ENCODE results near the gene DGKH.
"Not testable (repeated sequence)": the region's sequence is repeated elsewhere in the genome, so short reads cannot be mapped to it uniquely, and the experiment has no call there.

Gene DGKH

GRCh38 chr13:42040730-42041010, 7.8 kb upstream of the DGKH start:
- DNase-seq, result no peak

- no peak for DNase-seq
Measured at GRCh38 chr13:42041011-42041683, 7.3 kb upstream of the DGKH start.

GRCh38 chr13:42041684-42042035, 6.8 kb upstream of the DGKH start:
- no peak for DNase-seq

- DNase-seq, result no peak
Measured at GRCh38 chr13:42043676-42044075, 4.8 kb upstream of the DGKH start.

GRCh38 chr13:42046448-42046847, 2.0 kb upstream of the DGKH start:
- no peak for DNase-seq

GRCh38 chr13:42047561-42048341, 697 bp upstream of the DGKH start:
- no peak for DNase-seq

- DNase-seq, result no peak
Measured at GRCh38 chr13:42048684-42049453, 421 bp downstream of the DGKH start.

GRCh38 chr13:42049454-42049813, 986 bp downstream of the DGKH start:
- no peak for DNase-seq

- no peak for DNase-seq
Measured at GRCh38 chr13:42054798-42055499, 6.5 kb downstream of the DGKH start.

- DNase-seq, result no peak
Measured at GRCh38 chr13:42055500-42056085, 7.1 kb downstream of the DGKH start.

GRCh38 chr13:42056146-42056545, 7.7 kb downstream of the DGKH start:
- DNase-seq, result no peak

- no peak for DNase-seq
Measured at GRCh38 chr13:42056583-42056982, 8.1 kb downstream of the DGKH start.

GRCh38 chr13:42057918-42058530, 9.6 kb downstream of the DGKH start:
- DNase-seq, result no peak

- no peak for DNase-seq
Measured at GRCh38 chr13:42061943-42062342, 13.5 kb downstream of the DGKH start.

- DNase-seq, result no peak
Measured at GRCh38 chr13:42063105-42063504, 14.7 kb downstream of the DGKH start.

- no peak for DNase-seq
Measured at GRCh38 chr13:42064259-42064658, 15.8 kb downstream of the DGKH start.

- no peak for DNase-seq
Measured at GRCh38 chr13:42064966-42065365, 16.5 kb downstream of the DGKH start.

- no peak for DNase-seq
Measured at GRCh38 chr13:42065414-42065813, 17.0 kb downstream of the DGKH start.

- no peak for DNase-seq
Measured at GRCh38 chr13:42066542-42066941, 18.1 kb downstream of the DGKH start.

GRCh38 chr13:42068886-42069285, 20.4 kb downstream of the DGKH start:
- DNase-seq, result no peak

GRCh38 chr13:42070599-42070998, 22.2 kb downstream of the DGKH start:
- not testable (repeated sequence) for DNase-seq

- DNase-seq, result not testable (repeated sequence)
Measured at GRCh38 chr13:42071179-42071578, 22.7 kb downstream of the DGKH start.
